IPS-NIHi7 (cell line): Measurements from ENCODE around the gene NR2E3.

Experiments used
- DNase-seq: peaks from one replicate; pipeline ENCODE4 v3.0.0; 2012; ENCODE audit warnings: mixed read lengths; ENCODE audit errors: extremely low spot score

NR2E3 gene

DNA sequence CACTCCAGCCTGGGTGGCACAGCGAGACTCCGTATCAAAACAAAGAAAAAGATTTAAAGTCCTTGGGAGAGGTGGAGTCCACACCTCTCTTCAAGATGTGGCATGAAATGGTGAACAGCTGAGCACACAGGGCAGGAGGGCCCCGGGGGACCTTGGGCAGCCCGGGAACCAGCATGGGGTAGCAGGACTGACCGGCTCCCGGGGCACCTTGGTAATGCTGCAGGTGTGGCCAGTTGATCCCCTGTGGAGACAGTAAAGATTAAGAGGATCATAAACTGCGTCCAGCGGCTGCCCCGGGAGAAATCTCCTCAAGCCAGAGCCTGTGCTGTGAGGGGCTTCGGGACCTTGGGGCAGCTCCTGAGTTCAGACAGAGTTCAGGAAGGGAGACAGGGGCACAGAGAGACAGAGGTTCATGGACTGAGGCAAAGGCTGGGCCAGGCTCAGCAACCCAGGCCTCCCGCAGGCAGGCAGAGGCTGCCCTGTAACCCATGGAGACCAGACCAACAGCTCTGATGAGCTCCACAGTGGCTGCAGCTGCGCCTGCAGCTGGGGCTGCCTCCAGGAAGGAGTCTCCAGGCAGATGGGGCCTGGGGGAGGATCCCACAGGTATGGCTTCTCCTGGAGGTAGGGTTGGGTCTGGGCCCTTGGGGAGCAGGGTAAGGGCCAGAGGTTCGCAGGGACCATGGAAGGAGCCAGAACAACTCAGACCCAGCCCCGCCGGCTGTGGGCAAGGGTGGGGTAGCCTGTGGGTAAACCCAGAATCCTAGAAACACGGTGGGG is at the start of gene NR2E3:
Gene NR2E3 (plus strand): TSS at position 299 of the 780 bp plus-strand sequence. CDS start 190 bp downstream, at position 489.
- DNase-seq: no peak

DNA sequence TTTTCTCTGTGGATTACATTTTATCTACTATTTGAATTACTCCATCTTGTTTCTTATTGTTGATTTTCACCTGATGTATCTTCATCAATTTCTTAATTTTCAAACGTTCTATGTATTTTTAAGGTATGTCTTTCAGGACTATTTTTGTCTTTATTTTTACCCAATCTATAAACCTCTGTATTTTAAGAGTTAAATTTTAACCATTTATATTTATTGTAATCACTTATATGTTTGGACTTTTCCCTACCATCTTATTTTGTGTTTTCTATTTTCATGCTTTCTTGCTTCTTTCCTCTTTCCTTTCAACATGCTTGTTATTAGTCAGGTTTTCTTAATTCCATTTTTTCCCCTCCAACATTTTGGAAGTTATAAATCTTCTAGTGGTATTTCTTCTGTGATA is 49.5 kb upstream of the NR2E3 start:
- DNase-seq: no peak

- DNase-seq: no peak
Observed at GRCh38 chr15:71761649-71762048, 48.7 kb upstream of the NR2E3 start.

DNA sequence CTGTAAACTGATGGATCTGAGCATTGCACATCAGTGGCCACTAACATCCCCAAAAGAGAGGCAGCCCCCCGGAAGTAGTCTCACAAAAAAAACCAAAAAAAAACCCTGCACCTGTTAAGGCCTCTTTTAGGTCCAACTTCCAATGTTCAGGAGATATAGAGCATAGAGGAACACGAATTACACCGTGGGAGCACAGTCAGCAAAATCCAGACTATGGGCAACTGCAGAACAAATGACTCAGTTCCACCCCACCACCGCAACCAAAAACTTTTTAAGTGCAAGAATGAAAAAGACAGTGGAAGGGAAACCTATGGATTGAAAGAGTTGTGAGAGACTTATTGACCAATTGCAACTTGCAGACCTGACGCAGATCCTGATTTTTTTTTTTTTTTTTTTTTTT is 42.2 kb upstream of the NR2E3 start:
- no peak for DNase-seq

GRCh38 chr15:71773206-71773859 is 37.0 kb upstream of the NR2E3 start:
- DNase-seq: no peak

DNA sequence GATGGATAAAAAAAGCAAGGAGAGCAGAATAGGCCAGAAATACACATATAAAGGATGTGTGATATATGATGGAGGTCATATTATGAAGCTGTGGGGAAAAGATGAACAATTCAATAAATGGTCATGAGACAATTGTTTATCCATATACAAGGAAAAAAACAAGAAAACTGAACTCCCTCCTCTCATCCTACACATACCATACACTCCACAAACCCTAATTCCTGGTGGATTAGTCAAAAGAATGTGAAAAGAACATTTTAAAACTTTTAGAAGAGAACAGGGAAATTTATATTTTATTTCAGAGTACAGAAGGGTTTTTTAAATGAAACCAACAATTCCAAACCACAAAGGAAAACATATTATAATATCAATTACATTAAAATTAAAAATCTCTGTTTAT is 34.5 kb upstream of the NR2E3 start:
- DNase-seq: no peak

DNA sequence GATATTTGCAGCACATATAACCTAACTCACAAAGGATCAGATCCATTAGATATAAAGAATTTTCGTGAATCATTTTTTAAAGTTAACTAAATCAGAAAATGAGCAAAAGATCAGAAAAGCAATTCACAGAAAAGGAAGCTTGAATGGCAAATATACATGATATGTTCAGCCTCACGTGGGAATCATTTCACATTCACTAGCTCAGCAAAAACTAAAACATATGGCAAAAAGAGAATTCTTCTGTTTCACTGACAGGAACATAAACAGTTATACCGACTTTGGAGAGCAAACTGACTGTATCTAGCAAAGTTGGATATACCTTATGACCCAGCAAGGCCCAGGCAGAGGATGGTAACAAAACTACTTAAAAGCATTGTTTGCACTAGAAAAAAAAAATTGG is 34.0 kb upstream of the NR2E3 start:
- DNase-seq: no peak

DNA sequence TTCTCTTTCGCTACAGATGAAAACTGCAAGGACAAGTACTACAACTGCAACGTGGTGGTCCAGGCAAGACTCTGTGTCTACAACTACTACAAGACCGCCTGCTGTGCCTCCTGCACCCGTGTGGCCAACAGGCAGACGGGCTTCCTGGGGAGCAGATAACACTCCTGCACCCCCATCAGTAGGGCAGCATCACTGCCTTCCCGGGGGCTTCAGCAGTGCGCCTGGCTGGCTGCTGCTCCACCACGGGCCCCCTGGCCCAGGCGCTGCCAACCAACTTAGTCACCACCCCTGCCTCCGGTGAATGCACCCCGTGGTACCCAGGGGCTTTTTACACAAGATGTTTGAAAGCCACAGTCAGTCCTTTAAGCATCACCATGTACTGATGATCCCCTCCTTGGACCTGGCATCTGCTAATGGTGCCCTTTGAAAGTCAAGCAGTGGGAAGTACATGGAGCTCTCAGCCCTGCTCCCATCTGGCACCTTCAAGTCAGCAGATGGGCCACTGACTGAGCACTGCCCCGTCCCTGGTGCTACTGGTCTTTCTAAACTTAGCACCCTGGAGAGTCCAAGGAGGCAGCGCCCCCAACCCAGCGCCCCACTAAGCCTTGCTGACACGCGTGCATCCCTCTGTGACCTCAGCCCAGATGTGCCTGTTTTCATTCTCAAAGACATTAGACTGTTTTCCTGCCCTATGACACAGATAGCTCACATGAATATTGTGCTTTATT is 33.0 kb upstream of the NR2E3 start:
- no peak for DNase-seq

GRCh38 chr15:71779073-71779797 is 31.1 kb upstream of the NR2E3 start:
- no peak for DNase-seq

DNA sequence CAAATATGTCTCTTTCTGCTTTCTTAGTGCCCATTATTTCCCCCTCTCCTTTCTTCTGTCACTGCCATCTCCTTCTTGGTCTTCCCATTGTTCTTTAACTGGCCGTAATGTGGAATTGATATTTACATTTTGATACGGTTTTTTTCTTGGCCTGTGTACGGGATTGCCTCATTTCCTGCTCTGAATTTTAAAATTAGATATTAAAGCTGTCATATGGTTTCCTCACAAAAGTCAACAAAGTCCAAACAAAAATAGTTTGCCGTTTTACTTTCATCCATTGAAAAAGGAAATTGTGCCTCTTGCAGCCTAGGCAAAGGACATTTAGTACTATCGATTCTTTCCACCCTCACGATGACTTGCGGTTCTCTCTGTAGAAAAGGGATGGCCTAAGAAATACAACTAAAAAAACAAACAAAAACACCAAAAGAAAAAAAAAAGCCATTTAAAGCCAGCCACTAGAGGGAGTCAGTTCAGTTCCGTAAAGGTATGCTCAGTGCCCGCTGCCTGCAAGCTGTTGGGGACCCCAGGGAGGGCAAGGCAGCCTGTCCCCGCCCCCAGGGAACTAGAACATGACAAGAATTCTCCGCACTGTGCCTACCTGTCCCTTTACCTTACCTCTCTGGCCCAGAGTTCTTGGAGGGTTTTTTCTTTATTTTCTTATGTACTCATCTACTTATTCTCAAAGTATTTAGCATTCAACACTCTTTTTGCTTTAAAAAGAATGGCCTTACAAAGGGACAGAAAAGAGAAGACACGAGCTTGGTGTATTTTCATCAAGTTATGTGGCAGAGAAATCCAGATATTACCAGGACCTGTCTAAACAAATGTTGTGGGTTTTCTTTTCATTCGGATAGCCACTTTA is 30.0 kb upstream of the NR2E3 start:
- peak; percentile 88 for DNase-seq

GRCh38 chr15:71781179-71781964 is 29.0 kb upstream of the NR2E3 start:
- DNase-seq: no peak

GRCh38 chr15:71781965-71782265 is 28.4 kb upstream of the NR2E3 start:
- DNase-seq: no peak

DNA sequence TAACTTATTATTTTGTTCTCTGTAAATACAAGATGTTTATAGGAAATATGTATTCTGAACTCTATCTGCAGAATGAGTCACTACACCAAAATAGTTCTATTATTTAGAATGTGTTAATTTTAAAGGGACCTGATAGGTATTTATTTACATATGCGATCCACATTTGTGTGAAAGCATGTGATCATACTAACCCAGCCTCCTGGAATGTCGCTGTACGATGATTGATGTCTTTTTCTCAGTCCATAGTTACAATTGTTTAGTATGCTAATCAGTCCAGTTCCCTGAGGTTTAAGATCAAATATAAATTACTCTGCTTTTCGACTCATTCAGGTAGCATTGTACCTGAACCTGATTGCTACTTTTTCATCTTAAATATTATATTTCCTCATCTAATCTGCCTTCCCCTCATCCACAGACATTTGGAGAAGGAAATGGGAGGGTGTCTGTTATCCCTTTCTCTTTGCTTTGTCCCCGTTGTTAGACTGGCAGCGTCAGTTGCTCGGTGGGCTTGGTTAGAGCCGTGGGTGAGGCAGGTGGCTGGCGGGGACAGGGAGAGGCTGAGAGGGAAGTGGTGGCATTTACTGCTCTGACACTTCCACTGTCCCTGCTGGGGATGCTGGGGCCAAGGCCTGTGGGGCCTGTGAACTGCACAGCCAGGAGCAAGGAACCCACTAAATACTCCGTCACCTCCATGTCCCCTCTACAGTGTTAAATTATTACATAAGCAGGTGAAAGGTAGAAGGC is 27.8 kb upstream of the NR2E3 start:
- no peak for DNase-seq

DNA sequence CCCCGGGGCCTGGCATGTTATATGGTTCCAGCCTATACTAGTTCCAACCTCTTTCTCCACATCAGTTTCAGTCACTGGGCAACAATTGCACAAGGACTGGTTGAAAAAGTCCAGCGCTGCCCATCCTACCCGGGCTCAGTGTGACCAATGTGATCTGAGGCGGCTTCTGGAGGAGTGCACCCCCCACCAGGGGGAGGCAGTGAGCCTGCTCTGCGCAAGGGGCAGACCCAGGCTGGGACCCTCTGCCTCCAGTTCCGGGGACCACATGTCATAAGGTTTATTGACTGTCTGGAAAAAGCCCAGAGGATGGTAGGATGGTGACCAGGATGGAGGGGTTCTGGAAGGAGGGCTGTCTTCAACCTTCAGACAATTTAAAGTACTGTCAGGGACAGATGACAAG is 25.6 kb upstream of the NR2E3 start:
- peak; percentile 72 for DNase-seq

GRCh38 chr15:71785996-71786395 is 24.4 kb upstream of the NR2E3 start:
- no peak for DNase-seq

GRCh38 chr15:71786673-71787072 is 23.7 kb upstream of the NR2E3 start:
- no peak for DNase-seq

DNA sequence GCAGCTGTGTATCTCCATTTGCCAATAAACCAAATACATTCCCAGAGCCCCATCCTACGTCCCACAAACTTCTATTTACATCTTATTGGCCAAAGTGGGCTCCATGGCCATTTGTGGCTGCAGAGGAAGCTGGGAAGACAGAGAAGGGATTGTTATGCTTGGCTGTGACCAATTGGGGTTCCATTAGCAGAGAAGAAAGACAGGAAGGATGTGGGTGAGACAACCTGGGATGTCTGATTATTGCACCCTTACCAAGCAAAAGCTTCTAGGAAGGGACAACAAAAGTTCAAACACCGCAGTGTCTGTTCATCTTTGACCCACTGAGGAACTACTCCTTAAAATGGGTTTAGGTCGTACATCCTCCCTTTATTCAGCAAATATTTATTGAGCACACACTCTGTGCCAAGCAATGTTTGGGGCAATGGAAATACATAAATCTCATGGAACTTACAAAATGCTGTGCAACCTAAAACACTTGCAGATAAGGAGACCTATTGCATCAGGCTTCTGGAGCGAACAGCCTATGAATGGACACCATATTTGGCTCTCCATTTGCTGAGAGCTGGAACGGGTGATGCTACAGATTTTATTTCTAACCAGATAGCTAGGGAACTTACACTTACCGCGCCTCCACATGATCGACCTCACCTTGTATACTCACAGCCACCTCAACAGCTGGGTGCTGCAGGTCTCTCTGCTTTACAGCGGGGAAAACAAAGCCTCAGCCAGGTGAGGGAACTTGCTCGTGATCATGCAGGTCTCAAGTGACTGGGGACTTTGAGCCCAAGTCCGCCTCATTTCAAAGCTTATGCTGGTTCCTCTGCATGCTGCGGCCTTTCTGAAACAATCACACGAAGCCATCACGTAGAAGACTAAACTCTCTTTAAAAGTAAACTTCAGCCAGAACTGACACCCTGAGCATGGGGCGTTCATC is 21.4 kb upstream of the NR2E3 start:
- DNase-seq: no peak

- no peak for DNase-seq
Observed at GRCh38 chr15:71789616-71790015, 20.7 kb upstream of the NR2E3 start.

- no peak for DNase-seq
Observed at GRCh38 chr15:71790081-71790480, 20.3 kb upstream of the NR2E3 start.
